Lower leg skin (tissue), 3 donors: ENCODE results near the gene SWT1.
"Not testable (repeated sequence)": the region's sequence is repeated elsewhere in the genome, so short reads cannot be mapped to it uniquely, and the experiment has no call there.

Source experiments
- CTCF ChIP-seq, 3 donors: fragments of 450-650 bp; IDR thresholded peaks; one replicate each; pipeline ENCODE4 v1.5.1; 2016; ENCODE audit warnings: antibody characterized with exemption in 3 of 3, mild to moderate bottlenecking in 3 of 3, moderate library complexity in 2 of 3
- POLR2A ChIP-seq, 2 donors: fragments of 450-650 bp; IDR thresholded peaks; one replicate each; pipeline ENCODE4 v1.6.1; 2016 to 2017; ENCODE audit warnings: antibody characterized with exemption in 2 of 2, mild to moderate bottlenecking in 1 of 2, moderate library complexity in 1 of 2

DNA sequence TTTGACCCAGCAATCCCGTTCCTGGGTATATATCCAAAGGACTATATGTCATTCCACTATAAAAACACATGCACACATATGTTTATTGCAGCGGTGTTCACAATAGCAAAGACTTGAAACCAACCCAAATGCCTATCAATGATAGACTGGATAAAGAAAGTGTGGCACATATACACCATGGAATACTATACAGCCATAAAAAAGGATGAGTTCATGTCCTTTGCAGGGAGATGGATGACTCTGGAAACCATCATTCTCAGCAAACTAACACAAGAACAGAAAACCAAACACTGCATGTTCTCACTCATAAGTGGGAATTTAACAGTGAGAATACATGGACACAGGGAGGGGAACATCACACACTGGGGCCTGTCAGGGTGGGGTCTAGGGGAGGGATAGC lies 80.2 kb downstream of the SWT1 start:
- not testable (repeated sequence) for TF ChIP-seq CTCF, POLR2A (IDR thresholded peaks at IDR 0.05)
